Bronchial epithelial cell (primary cell): Measurements from ENCODE around the gene CWC27. TPM values are rescaled to one million over a fixed set of nuclear protein-coding genes. Genes with fewer than 3 reads are reported as not detected.

Experiments
- DNase-seq: peaks from one replicate; pipeline ENCODE4 v3.0.0-alpha.2; 2010; ENCODE audit warnings: low read depth
- FAIRE-seq: peaks from 2 replicates; lab custom pipeline; 2011; peaks lifted over from hg19 to GRCh38; lab: Jason Lieb, UNC
- H3K27me3 ChIP-seq: 2 replicates; pipeline ENCODE4 v1.5.1; 2011; ENCODE audit warnings: low read length; ENCODE audit not compliant: control insufficient read depth, insufficient read depth
- H3K36me3 ChIP-seq: 2 replicates; pipeline ENCODE4 v1.5.1; 2011; ENCODE audit warnings: low read length; ENCODE audit not compliant: control insufficient read depth, insufficient read depth
- H3K4me3 ChIP-seq: 2 replicates; pipeline ENCODE4 v1.5.1; 2011; ENCODE audit warnings: mild to moderate bottlenecking, low read depth, low read length, control low read depth
- CTCF ChIP-seq: IDR thresholded peaks from 2 replicates; pipeline ENCODE4 v1.5.1; 2011; ENCODE audit warnings: mild to moderate bottlenecking, moderate library complexity, low read length, control low read depth, inconsistent platforms; ENCODE audit not compliant: insufficient read depth, severe bottlenecking
- total RNA-seq: library from RNA; depleted of rRNA; stranded (reverse); fragments of >200 nt; gene quantifications from 2 replicates; pipeline ENCODE4 v1.2.1, GENCODE V29; 2014

CWC27 gene
- total RNA-seq, 1 donor from 2014 or later: 24.7 TPM

- FAIRE-seq (no peak), DNase-seq (no peak)
- Histone ChIP-seq H3K4me3 (no peak overlapping the region), H3K36me3 (no peaks in the 10 kb centered on the region), H3K27me3 (no peaks in the 10 kb centered on the region)
- TF ChIP-seq CTCF: no peak
Measured at GRCh38 chr5:64800926-64801325, 32.2 kb downstream of the CWC27 start.

- no peak for TF ChIP-seq CTCF
- Histone ChIP-seq H3K36me3 (no peaks in the 10 kb centered on the region), H3K4me3 (no peak overlapping the region), H3K27me3 (no peaks in the 10 kb centered on the region)
- FAIRE-seq: no peak
- no peak for DNase-seq
Measured at GRCh38 chr5:64806537-64806936, 37.8 kb downstream of the CWC27 start.

GRCh38 chr5:64807520-64807919 is 38.8 kb downstream of the CWC27 start:
- no peaks in the 10 kb centered on the region for H3K36me3 ChIP-seq
- DNase-seq (peak; percentile 79), FAIRE-seq (no peak)
- no peak for TF ChIP-seq CTCF
- no peaks in the 10 kb centered on the region for H3K27me3 ChIP-seq
- H3K4me3 ChIP-seq: no peak overlapping the region

GRCh38 chr5:64811050-64811640 is 42.4 kb downstream of the CWC27 start:
- TF ChIP-seq CTCF: peak; percentile 51
- Histone ChIP-seq H3K27me3 (no peaks in the 10 kb centered on the region), H3K36me3 (no peaks in the 10 kb centered on the region), H3K4me3 (no peak overlapping the region)
- no peak for FAIRE-seq
- peak; percentile 57 for DNase-seq

GRCh38 chr5:64814073-64814472 is 45.3 kb downstream of the CWC27 start:
- FAIRE-seq: no peak

More at GRCh38 chr5:64814073-64814472, 45.3 kb downstream of the CWC27 start:
- Histone ChIP-seq H3K4me3 (no peak overlapping the region), H3K27me3 (no peaks in the 10 kb centered on the region), H3K36me3 (peaks cover 2% of the 10 kb centered on the region)
- no peak for DNase-seq
- TF ChIP-seq CTCF: no peak
